SK-N-SH (cell line): ENCODE data around the gene UBE2I. TPM values are rescaled to one million over a fixed set of nuclear protein-coding genes. Genes with fewer than 3 reads are reported as not detected.

Source experiments
- CTCF ChIA-PET: fragments of 300-600, 350-600 bp; formaldehyde crosslinking; extraction: SDS; loops from one replicate; lab custom pipeline; 2021; lab: Yijun Ruan, JAX
- POLR2A ChIA-PET: fragments of 350-600 bp; sonication (Branson Sonifier 250); formaldehyde crosslinking; extraction: SDS; loops from one replicate; lab custom pipeline; 2020; ENCODE audit warnings: antibody characterized with exemption, inconsistent platforms; lab: Yijun Ruan, JAX
- DNase-seq: peaks from one replicate; pipeline ENCODE4 v3.0.0; 2012
- H2AFZ ChIP-seq: fragments of 200-600 bp; sonication (generic); 2 replicates; pipeline ENCODE4 v1.8.1; 2016; ENCODE audit warnings: antibody characterized with exemption, mild to moderate bottlenecking, low read depth
- H3F3A ChIP-seq: fragments of 200-600 bp; sonication (generic); replicated peaks from 2 replicates; pipeline ENCODE3; 2016; ENCODE audit warnings: antibody characterized with exemption, mild to moderate bottlenecking; ENCODE audit not compliant: insufficient read depth
- H3K27ac ChIP-seq, 2 experiments: fragments of 200-500 bp in 1 of 2; fragments of 200-600 bp in 1 of 2; sonication (Bioruptor generic) in 1 of 2; sonication (generic), shearing (Covaris generic) in 1 of 2; 2 replicates each; pipeline versions ENCODE4 v1.5.1 to v1.6.1; 2014 to 2016; ENCODE audit warnings: low read depth in 2 of 2, inconsistent platforms in 1 of 2, low read length in 1 of 2, mild to moderate bottlenecking in 1 of 2, mixed read lengths in 1 of 2
- H3K27me3 ChIP-seq: fragments of 200-600 bp; sonication (generic), shearing (Covaris generic); 2 replicates; pipeline ENCODE4 v1.6.1; 2016; ENCODE audit warnings: mixed run types; ENCODE audit not compliant: insufficient read depth
- H3K36me3 ChIP-seq, 2 experiments: fragments of 200-500 bp in 1 of 2; fragments of 200-600 bp in 1 of 2; sonication (Bioruptor generic) in 1 of 2; sonication (generic) in 1 of 2; replicated peaks in 1 of 2; 2 replicates each; pipeline versions ENCODE3 to v1.5.1; 2014 to 2016; ENCODE audit warnings: low read length in 1 of 2, mild to moderate bottlenecking in 1 of 2; ENCODE audit not compliant: insufficient read depth in 2 of 2, control insufficient read depth in 1 of 2
- H3K4me1 ChIP-seq, 2 experiments: fragments of 200-500 bp in 1 of 2; fragments of 200-600 bp in 1 of 2; sonication (Bioruptor generic) in 1 of 2; sonication (generic), shearing (Covaris generic) in 1 of 2; 2 replicates each; pipeline versions ENCODE4 v1.5.1 to v1.6.1; 2014 to 2016; ENCODE audit warnings: low read depth in 1 of 2, low read length in 1 of 2, mixed run types in 1 of 2; ENCODE audit not compliant: insufficient read depth in 2 of 2, control insufficient read depth in 1 of 2
- H3K4me2 ChIP-seq: fragments of 200-600 bp; sonication (generic), shearing (Covaris generic); 2 replicates; pipeline ENCODE4 v1.6.1; 2017; ENCODE audit warnings: mixed run types
- H3K4me3 ChIP-seq, 2 experiments: fragments of 200-500 bp in 1 of 2; fragments of 200-600 bp in 1 of 2; sonication (Bioruptor generic) in 1 of 2; sonication (generic), shearing (Covaris generic) in 1 of 2; 2 replicates each; pipeline versions ENCODE4 v1.5.1 to v1.8.1; 2014 to 2016; ENCODE audit warnings: low read depth in 2 of 2, inconsistent platforms in 1 of 2, low read length in 1 of 2, mild to moderate bottlenecking in 1 of 2, mixed read lengths in 1 of 2, moderate library complexity in 1 of 2
- H3K79me2 ChIP-seq: fragments of 200-600 bp; sonication (generic); 2 replicates; pipeline ENCODE4 v1.8.1; 2017; ENCODE audit warnings: mild to moderate bottlenecking; ENCODE audit not compliant: insufficient read depth
- H3K9ac ChIP-seq: fragments of 200-600 bp; sonication (generic); 2 replicates; pipeline ENCODE4 v1.6.1; 2017; ENCODE audit warnings: mixed run types
- H3K9me2 ChIP-seq: fragments of 200-600 bp; sonication (generic); 2 replicates; pipeline ENCODE4 v1.6.1; 2017; ENCODE audit warnings: mixed run types
- H3K9me3 ChIP-seq: fragments of 200-600 bp; sonication (generic); 2 replicates; pipeline ENCODE4 v1.6.1; 2017; ENCODE audit warnings: mixed run types, mild to moderate bottlenecking, moderate library complexity
- H4K20me1 ChIP-seq: fragments of 200-600 bp; sonication (generic); 2 replicates; pipeline ENCODE4 v1.6.1; 2017; ENCODE audit warnings: mild to moderate bottlenecking, mixed run types; ENCODE audit not compliant: insufficient read depth
- EP300 ChIP-seq, 2 experiments: IDR thresholded peaks; 2 replicates each; pipeline versions ENCODE4 v1.4.0 to v1.6.1; 2012; ENCODE audit warnings: borderline replicate concordance in 1 of 2, low read depth in 1 of 2, low read length in 1 of 2
- EZH2phosphoT487 ChIP-seq: fragments of 200-600 bp; sonication (generic); IDR thresholded peaks from 2 replicates; pipeline ENCODE4 v1.6.1; 2017; ENCODE audit warnings: low read depth, mixed run types, mild to moderate bottlenecking, antibody characterized with exemption, moderate library complexity, borderline replicate concordance
- GABPA ChIP-seq: IDR thresholded peaks from 2 replicates; pipeline ENCODE4 v1.4.0; 2012; ENCODE audit warnings: low read depth, mild to moderate bottlenecking
- JUND ChIP-seq: IDR thresholded peaks from 2 replicates; pipeline ENCODE4 v1.4.0; 2012
- MEF2A ChIP-seq: IDR thresholded peaks from 2 replicates; pipeline ENCODE4 v1.4.0; 2012; ENCODE audit warnings: low read depth, borderline replicate concordance
- RCOR1 ChIP-seq: fragments of 150-350 bp; IDR thresholded peaks from 2 replicates; pipeline ENCODE4 v1.6.1; 2017; ENCODE audit warnings: antibody characterized with exemption, low read length
- RFX5 ChIP-seq: IDR thresholded peaks from 2 replicates; pipeline ENCODE4 v1.6.1; 2012; ENCODE audit warnings: mild to moderate bottlenecking, improper control_type of control experiment, low read length
- RXRA ChIP-seq: IDR thresholded peaks from 2 replicates; pipeline ENCODE4 v1.4.0; 2012; ENCODE audit warnings: low read depth, mild to moderate bottlenecking, borderline replicate concordance
- TEAD4 ChIP-seq: IDR thresholded peaks from 2 replicates; pipeline ENCODE4 v1.4.0; 2012; ENCODE audit warnings: mild to moderate bottlenecking, borderline replicate concordance; ENCODE audit not compliant: insufficient read depth
- YY1 ChIP-seq: IDR thresholded peaks from 2 replicates; pipeline ENCODE4 v1.4.0; 2012; ENCODE audit warnings: low read depth, mild to moderate bottlenecking
- WGBS: methylation state at CpG from one replicate; pipeline ENCODE4 v1.1.6; 2017; ENCODE audit warnings: low lambda C conversion rate; 5-methylcytosine and 5-hydroxymethylcytosine counted together
- polyA plus RNA-seq, 3 experiments: library from polyadenylated mRNA; depleted of rRNA; stranded (reverse); fragments of >200 nt; gene quantifications; 2 replicates each; pipeline ENCODE4 v1.2.3, GENCODE V29; 2012
- TF ChIP-seq, protein P1 (sequence below): fragments of 150-350 bp; IDR thresholded peaks from 2 replicates; pipeline ENCODE4 v1.6.1; 2017; ENCODE audit warnings: antibody characterized with exemption, low read length, low read depth, borderline replicate concordance
- TF ChIP-seq, protein P2 (sequence below): IDR thresholded peaks from 2 replicates; pipeline ENCODE4 v1.4.0; 2012; ENCODE audit warnings: low read depth, borderline replicate concordance
- TF ChIP-seq, protein P3 (sequence below): IDR thresholded peaks from 2 replicates; pipeline ENCODE4 v1.6.1; 2012; ENCODE audit warnings: mild to moderate bottlenecking, low read depth, low read length, moderate library complexity
- TF ChIP-seq, protein P4 (sequence below): IDR thresholded peaks from 2 replicates; pipeline ENCODE4 v1.4.0; 2012; ENCODE audit warnings: low read depth

The UBE2I gene
- polyA plus RNA-seq, 1 of the 3 experiments (the other 2 are of a cell fraction), result 107 TPM

DNA sequence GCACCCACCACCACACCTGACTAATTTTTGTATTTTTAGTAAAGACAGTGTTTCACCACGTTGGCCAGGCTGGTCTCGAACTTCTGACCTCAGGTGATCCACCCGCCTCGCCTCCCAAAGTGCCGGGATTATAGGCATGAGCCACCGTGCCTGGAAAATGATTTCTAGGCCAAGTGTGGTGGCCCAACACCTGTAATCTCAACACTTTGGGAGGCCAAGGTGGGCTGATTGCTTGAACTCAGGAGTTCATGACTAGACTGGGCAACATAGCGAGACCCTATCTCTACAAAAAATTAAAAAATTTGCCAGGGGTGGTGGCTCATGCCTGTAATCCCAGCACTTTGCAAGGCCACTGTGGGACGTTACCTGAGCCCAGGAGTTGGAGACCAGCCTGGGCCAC lies 13.0 kb downstream of the UBE2I start:
- no peak for TF ChIP-seq JUND
- TF ChIP-seq YY1, result no peak
- no peak for TF ChIP-seq MEF2A
- no peak for TF ChIP-seq EZH2phosphoT487
- TF ChIP-seq, protein P1, sequence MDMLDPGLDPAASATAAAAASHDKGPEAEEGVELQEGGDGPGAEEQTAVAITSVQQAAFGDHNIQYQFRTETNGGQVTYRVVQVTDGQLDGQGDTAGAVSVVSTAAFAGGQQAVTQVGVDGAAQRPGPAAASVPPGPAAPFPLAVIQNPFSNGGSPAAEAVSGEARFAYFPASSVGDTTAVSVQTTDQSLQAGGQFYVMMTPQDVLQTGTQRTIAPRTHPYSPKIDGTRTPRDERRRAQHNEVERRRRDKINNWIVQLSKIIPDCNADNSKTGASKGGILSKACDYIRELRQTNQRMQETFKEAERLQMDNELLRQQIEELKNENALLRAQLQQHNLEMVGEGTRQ, result no peak
- TF ChIP-seq, protein P2, sequence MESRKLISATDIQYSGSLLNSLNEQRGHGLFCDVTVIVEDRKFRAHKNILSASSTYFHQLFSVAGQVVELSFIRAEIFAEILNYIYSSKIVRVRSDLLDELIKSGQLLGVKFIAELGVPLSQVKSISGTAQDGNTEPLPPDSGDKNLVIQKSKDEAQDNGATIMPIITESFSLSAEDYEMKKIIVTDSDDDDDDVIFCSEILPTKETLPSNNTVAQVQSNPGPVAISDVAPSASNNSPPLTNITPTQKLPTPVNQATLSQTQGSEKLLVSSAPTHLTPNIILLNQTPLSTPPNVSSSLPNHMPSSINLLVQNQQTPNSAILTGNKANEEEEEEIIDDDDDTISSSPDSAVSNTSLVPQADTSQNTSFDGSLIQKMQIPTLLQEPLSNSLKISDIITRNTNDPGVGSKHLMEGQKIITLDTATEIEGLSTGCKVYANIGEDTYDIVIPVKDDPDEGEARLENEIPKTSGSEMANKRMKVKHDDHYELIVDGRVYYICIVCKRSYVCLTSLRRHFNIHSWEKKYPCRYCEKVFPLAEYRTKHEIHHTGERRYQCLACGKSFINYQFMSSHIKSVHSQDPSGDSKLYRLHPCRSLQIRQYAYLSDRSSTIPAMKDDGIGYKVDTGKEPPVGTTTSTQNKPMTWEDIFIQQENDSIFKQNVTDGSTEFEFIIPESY, result no peak
- TF ChIP-seq RXRA, result no peak
- TF ChIP-seq, protein P3, sequence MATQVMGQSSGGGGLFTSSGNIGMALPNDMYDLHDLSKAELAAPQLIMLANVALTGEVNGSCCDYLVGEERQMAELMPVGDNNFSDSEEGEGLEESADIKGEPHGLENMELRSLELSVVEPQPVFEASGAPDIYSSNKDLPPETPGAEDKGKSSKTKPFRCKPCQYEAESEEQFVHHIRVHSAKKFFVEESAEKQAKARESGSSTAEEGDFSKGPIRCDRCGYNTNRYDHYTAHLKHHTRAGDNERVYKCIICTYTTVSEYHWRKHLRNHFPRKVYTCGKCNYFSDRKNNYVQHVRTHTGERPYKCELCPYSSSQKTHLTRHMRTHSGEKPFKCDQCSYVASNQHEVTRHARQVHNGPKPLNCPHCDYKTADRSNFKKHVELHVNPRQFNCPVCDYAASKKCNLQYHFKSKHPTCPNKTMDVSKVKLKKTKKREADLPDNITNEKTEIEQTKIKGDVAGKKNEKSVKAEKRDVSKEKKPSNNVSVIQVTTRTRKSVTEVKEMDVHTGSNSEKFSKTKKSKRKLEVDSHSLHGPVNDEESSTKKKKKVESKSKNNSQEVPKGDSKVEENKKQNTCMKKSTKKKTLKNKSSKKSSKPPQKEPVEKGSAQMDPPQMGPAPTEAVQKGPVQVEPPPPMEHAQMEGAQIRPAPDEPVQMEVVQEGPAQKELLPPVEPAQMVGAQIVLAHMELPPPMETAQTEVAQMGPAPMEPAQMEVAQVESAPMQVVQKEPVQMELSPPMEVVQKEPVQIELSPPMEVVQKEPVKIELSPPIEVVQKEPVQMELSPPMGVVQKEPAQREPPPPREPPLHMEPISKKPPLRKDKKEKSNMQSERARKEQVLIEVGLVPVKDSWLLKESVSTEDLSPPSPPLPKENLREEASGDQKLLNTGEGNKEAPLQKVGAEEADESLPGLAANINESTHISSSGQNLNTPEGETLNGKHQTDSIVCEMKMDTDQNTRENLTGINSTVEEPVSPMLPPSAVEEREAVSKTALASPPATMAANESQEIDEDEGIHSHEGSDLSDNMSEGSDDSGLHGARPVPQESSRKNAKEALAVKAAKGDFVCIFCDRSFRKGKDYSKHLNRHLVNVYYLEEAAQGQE, result no peak
- TF ChIP-seq EP300 (IDR thresholded peaks at IDR 0.05; ENCODE audit: borderline replicate concordance in 1 of 2, low read depth in 1 of 2, low read length in 1 of 2), result no peak
- no peak for TF ChIP-seq TEAD4
- TF ChIP-seq GABPA, result no peak
- TF ChIP-seq, protein P4, sequence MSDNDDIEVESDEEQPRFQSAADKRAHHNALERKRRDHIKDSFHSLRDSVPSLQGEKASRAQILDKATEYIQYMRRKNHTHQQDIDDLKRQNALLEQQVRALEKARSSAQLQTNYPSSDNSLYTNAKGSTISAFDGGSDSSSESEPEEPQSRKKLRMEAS, result no peak
- no peak for TF ChIP-seq RCOR1
- TF ChIP-seq RFX5, result no peak
- TF ChIP-seq, all 33 proteins: peak for 0
- peaks cover 5% of the 10 kb centered on the region for H3F3A ChIP-seq
- no peaks in the 10 kb centered on the region for H3K27me3 ChIP-seq
- ChIA-PET CTCF (interaction anchor here (1.0 kb wide), 1 partner anchor 15 kb away, joined by 3 read pairs; no protein-coding TSS in a partner anchor), POLR2A (no interaction called here)
- no peak overlapping the region for H3K9ac ChIP-seq
- H3K4me3 ChIP-seq, result no peak overlapping the region
- no peaks in the 10 kb centered on the region for H3K9me3 ChIP-seq
- no peaks in the 10 kb centered on the region for H3K9me2 ChIP-seq
- no peak overlapping the region for H2AFZ ChIP-seq
- H3K36me3 ChIP-seq, result peaks cover 14 to 61% of the 10 kb centered on the region in 2 experiments
- no peaks in the 10 kb centered on the region for H3K4me1 ChIP-seq
- peaks cover 36% of the 10 kb centered on the region for H4K20me1 ChIP-seq
- H3K79me2 ChIP-seq, result peaks cover 19% of the 10 kb centered on the region; the same call in 1 of the 2 replicates
- DNase-seq, result no peak
- H3K27ac ChIP-seq, result no peak overlapping the region
- no peak overlapping the region for H3K4me2 ChIP-seq
- 97% methylated on average over 8 of the region's 8 CpGs for WGBS
